GM21786 (cell line): ENCODE measurements around the gene RAB23.

Source experiments
- ATAC-seq: cut with Tn5 transposase; IDR thresholded peaks from one replicate; pipeline ENCODE4 v1.9.1; 2021; ENCODE audit not compliant: unreplicated experiment

The RAB23 gene

DNA sequence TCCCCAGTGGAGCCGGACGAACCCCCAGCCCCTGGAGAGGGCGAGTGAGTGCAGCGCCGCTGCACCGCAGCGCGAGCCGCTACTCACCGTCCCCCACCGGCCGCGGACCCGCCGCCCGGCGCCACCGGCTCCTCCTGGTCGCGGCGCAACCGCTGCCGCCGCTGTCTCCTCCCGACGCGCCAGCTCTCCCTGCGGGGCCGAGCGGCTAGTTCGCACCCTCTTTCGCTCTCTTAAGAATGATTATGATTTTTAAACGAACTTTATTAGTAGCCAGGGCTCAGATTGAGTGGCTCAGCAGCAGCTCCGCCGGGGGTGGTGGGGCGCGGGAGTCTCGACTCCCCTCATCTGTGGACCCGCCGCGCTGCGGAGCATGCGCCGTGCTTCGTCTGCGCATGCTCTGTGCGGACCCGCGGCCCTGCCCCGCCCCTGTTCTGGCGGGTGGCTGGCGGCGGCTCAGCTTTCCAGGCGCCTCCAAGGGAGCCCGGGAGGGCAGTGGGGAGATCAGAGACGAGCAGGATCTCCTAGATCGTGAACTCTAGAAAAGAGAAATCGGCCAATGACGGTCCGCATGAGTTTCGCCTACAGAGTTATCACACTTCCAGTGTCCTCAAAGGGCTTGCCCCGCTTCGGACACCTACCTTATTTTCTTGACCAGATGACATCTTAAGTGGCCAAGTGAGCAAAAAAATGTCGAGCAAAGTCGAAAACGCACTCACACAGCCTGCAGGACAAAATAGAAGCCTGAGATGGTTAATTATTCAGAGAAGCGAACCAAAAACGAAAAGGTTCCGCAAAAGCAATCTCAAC is at the start of gene RAB23:
Gene RAB23 (minus strand): TSS at position 372 of the 807 bp plus-strand sequence. CDS start 11,927 bp downstream, outside the sequence.
- ATAC-seq: peak; percentile 81

GRCh38 chr6:57268294-57268640 is 46.2 kb upstream of the RAB23 start:
- ATAC-seq: no peak

DNA sequence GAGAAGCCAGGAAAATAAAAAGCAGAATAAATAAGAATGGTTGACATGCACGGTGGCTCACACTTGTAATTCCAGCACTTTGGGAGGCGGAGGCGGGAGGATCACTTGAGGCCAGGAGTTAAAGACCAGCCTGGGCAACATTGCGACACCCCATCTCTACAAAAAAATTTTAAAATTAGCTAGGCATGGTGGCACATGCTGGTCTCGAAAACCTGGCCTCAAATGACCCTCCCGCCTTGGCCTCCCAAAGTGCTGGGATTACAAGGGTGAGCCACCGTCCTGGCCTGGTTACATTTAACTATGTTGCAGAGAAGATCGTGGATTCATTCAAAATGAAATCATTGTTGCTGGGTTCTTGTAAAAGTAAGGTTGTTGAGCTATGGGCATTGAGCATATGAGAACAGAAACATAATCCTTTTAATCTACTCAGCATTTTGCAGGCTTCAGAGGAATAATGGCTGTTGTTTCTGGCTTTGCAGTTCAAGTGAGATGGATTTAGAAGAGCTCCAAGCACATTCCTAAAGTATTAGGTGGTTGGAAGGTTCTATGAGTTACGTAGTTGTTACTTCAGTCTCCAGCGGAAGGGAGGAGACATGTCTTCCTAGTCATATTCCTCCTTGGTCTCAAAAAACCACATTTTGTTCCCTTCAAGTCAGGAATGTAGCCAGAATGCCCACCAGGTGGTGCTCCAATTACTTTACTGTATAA is 45.6 kb upstream of the RAB23 start:
- no peak for ATAC-seq

DNA sequence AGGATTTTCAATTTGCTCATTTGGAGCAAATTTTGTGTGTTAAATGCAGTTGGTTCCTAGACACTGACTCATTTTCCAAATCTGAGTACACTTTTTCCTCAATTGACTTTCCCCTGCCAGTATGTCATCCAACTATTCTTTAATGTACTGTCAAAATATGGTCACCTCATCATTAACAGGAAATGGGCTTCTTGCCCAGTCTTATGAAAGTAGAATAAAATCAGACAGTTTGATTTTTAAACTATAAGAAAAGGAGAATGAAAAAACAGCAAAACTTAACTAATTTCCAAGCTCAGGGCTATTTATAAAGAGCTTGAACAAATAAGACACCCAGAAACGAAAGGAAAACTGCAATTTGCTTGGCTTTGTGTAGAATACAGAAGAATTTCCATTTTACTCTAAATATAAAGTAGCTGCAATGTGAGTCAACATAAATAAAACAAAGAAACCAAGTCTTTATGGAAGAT is 43.7 kb upstream of the RAB23 start:
- no peak for ATAC-seq

GRCh38 chr6:57263739-57264138 is 41.6 kb upstream of the RAB23 start:
- ATAC-seq: no peak

- ATAC-seq: no peak
These were observed 41.0 kb upstream of the RAB23 start for GRCh38 chr6:57262901-57263694.

GRCh38 chr6:57262488-57262887 is 40.4 kb upstream of the RAB23 start:
- ATAC-seq: no peak

GRCh38 chr6:57261926-57262325 is 39.8 kb upstream of the RAB23 start:
- no peak for ATAC-seq

GRCh38 chr6:57259064-57259463 is 37.0 kb upstream of the RAB23 start:
- ATAC-seq: no peak

DNA sequence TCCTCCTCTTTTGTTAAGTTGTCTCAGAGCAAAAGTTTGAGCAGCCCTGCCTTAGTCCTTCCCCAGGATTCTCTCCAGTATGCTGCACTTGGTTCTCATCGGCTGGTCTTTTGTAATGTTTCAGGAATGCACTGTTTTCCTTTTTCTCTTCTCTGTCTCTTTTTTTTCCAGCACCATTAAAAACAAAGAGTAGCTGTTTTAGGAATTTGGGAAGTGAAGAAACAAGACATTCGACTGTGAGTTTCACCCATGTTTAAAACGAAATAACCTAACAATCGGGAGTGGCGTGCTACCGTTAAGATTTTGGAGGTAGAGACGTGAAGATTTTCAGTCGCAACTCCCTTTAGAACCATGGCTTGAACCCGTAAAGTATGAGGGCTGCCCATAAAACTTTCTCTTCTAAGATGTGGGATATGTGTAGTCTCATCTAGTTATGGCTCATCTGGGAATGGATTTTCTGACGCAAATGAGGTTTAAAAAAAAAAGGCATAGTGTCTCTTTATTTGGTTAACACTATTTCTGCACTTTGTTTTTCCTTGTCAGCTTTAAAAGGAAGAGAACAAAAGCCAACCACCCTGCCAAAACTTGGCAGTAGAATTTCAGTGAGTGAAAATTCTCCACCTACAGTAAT is 35.9 kb upstream of the RAB23 start:
- no peak for ATAC-seq

DNA sequence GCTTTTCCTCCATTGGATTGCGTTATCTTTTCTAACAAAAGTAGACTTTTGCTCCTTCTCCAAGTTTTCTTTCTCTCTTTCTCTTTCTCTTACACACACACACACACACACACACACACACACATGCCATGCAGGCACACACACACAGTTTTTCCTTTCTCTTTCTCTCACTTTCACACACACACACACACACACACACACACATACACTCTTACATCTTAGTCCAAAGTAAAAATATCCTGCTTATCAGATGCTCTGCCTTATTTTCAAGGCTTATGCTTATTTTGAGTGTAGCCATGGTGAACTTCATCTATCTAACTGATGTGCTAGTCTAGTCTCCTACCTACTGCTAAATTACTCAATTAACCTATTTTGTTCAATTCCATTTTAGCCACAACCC is 34.4 kb upstream of the RAB23 start:
- ATAC-seq: no peak

DNA sequence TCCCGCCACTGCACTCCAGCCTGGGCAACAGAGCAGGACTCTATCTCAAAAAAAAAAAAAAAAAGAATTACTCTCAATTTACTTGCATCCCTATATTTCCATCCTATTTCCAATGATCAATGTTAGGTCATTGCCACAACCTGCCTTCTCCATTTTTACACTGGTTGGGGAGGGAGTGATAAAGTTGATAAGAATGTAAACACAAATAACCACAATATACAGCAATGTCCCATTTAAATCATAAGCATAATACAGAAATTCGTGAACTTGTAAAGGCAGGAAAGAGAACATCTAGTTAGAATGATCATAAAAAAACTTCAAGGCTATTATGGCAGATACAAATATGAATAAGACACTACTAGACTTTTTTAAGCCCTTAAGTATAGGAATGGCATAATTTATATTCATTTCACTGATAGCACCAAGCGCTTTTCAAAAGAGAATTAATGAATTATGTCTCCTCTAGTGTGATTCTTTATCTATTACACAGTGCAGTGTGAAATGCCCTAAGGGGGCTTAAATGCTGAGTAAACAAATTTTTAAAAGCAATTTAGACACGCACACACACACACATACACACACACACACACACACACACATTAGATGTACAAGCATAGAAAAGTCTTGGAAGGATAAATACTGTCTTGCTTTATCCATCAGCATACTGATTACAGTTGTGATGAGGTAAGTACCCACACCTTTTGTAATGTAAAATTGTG is 33.5 kb upstream of the RAB23 start:
- ATAC-seq: no peak

- no peak for ATAC-seq
These were observed 32.1 kb upstream of the RAB23 start for GRCh38 chr6:57254055-57254717.

- ATAC-seq: no peak
These were observed 30.9 kb upstream of the RAB23 start for GRCh38 chr6:57252975-57253374.

DNA sequence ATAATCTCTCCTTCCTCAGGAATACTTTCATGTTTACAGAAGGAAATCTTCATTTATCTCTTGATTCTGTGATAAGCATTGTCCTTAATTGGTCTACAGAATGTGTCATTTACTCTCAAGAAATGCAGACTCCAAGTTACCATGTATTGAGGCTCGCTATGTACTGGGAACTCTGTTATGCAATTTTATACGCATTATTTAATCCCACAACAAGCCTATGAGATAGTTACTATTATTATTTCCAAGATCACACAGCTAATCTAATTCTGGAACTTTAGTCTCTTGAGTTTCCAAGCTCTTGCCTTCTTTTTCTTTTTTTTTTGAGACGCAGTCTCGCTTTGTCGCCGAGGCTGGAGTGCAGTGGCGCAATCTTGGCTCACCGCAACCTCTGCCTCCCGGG is 30.0 kb upstream of the RAB23 start:
- no peak for ATAC-seq

GRCh38 chr6:57250348-57250747 is 28.2 kb upstream of the RAB23 start:
- no peak for ATAC-seq

DNA sequence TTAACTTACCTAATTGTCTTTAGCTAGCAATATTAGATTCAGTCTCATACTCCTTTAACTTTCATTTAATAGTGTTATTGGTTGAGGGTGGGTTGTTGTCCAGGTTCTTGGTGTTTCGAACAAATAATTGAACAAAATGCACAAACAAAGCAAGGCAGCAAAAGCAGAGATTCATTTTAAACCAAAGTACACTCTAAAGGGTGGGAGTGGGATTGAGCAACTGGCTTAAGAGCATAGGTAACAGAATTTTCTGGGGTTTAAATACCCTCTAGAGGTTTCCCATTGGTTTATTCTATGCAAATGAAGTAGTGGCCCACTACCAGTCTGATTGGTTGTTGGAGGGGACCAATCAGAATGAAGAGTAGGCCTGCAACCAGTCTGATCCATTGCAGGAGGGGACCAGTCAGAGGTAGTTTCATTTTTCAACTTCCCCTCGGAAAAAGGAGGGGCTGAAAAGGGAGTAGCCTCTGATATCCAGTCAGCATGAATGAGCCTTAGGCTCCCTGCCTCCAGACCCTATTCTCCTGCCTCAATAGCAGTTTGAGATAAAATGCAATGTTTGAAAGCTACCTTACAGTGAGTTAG is 26.3 kb upstream of the RAB23 start:
- ATAC-seq: no peak

DNA sequence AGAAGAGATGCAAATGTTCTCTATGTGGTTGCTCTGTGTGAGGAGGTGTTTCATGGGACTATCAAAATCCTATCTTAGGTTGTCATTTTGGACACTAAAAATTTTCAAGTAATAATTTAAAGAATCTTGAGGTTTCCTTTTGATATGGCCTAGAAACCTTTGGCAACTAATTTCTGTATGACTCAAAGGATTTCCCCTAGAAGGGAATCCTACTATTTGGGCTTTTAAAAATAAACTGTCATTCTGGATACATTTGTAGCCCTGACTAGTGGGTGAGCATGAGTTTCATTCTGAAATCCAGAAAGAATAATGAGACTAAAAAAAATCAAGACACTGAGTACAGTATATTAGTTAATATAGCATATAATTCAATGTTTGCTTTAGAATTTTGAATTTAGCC is 25.5 kb upstream of the RAB23 start:
- no peak for ATAC-seq

GRCh38 chr6:57246307-57246706 is 24.2 kb upstream of the RAB23 start:
- no peak for ATAC-seq

DNA sequence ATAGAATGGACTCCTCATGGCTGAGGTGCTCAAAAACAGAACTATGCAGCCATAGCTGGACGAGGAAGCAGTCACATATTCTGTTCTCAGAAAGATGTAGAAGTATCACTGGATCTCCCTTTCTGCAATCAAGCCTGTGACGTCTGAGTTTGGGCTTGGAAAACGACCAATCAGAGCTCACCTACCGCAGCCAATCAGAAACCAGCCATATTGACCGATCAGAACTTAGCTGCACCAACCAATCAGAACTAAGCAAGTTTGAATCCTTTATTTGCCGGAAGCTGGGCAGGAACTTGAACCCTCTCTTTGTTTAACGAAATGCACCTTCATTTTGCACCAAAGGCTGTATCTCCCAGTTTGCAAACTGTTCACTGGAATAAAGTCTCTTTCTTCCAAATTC is 21.8 kb upstream of the RAB23 start:
- no peak for ATAC-seq
